Daoy (cell line): ENCODE measurements around the gene EPM2A. TPM values are rescaled to one million over a fixed set of nuclear protein-coding genes. Genes with fewer than 3 reads are reported as not detected.

Experiments
- DNase-seq: peaks from one replicate; pipeline ENCODE4 v3.0.0-alpha.2; 2015; ENCODE audit warnings: low read depth
- total RNA-seq: library from RNA; depleted of rRNA; stranded (reverse); fragments of >200 nt; shearing (Covaris generic); gene quantifications from 2 replicates; pipeline ENCODE4 v1.2.3, GENCODE V29; 2014; rRNA removed

Gene EPM2A
- total RNA-seq, 1 experiment from 2014 or later, result 10.7 TPM

- no peak for DNase-seq
Measured at GRCh38 chr6:145603424-145603833, 131.9 kb downstream of the EPM2A start.

DNA sequence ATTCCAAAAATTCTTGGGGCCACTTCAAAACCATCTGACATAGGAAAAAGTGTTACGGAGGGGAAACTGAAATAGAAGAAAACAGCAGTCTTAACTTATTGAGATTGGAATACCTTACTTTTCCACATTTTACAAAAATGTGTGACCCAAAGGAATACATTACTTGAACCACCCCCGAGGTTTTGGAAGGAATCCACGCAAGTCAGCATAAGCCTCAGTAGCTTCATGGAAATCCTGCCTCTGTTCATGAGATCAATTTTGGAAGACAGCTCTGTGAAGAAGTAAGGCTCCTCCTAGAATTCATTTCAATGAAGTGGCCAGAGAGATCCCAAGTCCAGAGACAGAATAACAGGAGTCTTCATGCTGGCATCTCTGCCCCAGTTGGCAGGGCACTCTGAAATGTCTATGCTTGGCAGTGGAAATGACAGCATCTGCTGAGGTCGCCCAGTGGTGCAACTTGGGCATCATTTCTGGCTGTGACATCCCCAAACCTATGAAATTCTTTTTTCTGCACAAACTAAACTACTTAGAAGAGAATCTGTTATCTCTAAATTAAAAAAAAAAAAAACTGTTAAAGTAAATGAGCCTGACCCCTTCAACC is 132.5 kb downstream of the EPM2A start:
- no peak for DNase-seq

GRCh38 chr6:145601397-145601796 is 133.9 kb downstream of the EPM2A start:
- DNase-seq, result no peak

DNA sequence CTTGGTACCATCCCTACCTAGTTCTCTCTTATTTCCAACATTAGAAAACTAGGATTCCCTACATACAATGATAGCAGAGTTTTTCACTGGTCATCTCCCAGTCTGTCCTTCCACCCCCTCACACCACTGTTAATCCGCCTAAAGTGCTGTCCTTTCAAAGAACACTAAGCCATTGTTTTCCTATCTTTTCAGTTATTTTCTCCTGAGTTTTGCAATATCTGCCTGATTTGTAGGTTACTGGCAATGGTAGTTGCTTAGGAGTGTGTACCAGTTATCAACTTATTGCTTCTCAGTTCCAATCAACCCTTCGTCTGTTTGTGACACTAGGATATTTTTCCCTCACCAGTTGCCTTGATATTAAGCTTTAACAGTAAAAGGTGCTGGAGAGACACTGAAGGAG is 135.0 kb downstream of the EPM2A start:
- DNase-seq, result no peak

- no peak for DNase-seq
Measured at GRCh38 chr6:145588981-145589380, 146.3 kb downstream of the EPM2A start.

DNA sequence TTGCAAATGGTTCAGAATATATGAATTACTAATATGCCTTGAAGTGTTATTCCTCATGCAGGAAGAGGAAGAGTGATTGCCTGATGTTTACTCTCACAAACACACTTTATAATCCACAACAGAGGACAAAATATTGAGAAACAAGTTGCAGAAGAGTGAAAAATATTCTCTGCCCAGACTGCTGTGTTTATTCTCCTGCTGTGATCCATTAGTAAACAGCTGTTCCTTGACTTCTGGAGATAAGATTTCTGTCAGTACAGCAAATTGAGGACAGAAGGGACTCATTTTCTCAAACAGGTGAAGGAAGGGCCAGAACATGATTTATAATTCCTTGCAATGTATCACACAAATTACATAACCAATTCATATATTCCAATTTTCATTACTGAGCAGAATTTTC is 148.0 kb downstream of the EPM2A start:
- no peak for DNase-seq

DNA sequence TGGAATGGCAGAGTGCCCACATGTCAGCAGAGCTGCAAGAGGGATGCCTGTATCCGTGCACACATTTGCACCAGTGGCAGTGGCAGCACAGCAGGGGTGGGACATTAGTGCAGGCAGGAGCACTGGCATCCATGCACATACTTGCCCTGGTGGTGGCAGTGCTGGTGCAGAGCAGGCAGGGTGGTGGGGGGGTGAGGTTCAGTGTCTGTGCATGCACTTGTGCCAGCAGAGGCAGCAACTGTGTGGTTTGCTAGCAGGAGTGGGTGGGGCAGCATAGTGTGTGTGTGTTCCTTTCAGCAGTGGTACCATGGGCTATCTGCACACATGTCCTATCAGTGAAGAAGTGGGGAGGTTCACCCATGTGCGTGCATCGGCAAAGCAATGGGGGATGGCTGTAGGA is 151.6 kb downstream of the EPM2A start:
- DNase-seq, result no peak

Other genes starting within 250 kb of the EPM2A start
- 6.6 and 7.3 TPM in 2 replicates for gene FBXO30, start 79.3 kb upstream of the EPM2A start, total RNA-seq
- 10.7 and 14.8 TPM in 2 replicates for gene SHPRH, start 228.8 kb upstream of the EPM2A start, total RNA-seq